Measurements from ENCODE around the gene AIFM1.

Gene AIFM1

DNA sequence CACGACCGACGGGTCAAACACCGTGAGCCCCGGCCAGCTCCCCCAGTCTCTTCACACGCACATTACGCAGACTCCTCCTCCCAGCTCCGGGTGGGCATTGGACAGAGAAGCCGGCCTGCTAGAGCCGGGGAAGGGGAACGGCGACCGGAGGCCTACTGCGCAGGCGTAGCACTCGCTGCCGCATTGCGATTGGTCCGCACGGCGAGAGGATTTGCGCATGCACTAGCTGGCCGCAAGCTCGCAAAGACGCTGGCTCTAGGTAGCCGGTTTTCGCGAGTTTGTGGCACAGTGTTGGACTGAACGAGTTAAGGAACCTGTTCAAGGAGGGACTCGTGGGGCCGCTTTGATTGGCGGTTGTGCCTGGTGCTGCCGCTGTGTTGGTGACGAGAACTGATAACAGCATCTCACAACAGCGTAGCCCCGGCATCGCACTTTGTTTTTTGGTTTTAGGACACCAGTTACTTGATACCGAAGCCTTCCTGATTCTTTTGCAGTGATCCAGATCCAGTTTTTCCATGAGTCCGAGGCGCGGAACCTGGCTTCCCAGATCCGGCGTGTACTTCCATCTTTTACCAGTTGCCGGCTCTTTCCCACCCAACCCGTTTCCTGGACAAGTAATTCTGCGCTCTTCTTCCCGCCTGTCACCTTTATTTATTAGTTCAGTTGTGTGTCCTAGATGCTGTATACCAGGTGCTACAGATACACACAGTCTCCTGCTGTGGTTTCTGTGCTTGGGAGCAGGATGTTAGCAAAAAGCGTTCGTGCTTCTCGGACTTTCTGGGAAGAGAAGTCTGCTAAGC lies at the start of gene AIFM1:
Gene AIFM1, minus strand, starts transcription at position 139 of the 800 bp plus-strand sequence. CDS start 185 bp downstream, outside the sequence.
- H3K4me3 ChIP-seq (ENCODE audit: low read depth, low read length) = peak within 1 kb of the TSS; percentile 73

DNA sequence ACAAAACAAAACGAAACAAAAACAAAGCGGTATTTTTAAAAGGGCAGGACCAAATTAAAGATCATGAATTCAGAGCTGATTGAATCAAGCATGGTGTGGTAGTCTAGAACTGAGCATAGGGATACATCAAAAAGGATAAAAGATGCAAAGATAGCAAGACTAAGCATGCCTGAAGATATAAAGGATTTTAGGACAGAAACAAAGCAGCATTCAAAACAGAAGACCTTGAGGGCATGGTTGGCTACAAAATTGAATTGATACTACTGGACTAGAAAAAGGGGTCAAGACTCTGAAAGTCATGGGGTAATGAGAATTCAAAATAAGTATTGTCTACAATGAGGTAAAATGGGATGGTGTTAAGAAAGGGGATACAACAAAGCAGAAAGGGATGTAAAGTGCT lies 47.7 kb upstream of the AIFM1 start:
- H3K4me3 ChIP-seq (ENCODE audit: low read depth, low read length) = no peak overlapping the region

DNA sequence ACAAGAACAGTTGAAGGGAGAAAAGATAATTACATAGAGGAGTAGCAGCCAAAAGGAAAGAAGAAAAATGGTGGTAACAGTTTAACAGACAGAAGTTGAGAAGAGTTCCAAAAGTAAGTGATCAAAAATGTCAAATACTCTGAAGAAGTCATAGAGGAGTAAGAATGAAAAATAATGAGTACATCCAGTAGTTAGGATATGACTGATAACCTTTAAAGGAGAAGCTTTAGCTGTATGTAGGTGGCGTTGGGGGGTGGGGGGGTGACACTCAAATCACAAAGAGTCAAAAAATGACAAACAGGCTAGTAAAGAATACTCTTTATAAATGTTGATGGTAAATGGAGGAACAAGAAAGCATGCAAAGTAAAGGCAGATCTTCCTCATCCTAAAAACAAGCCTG lies 46.7 kb upstream of the AIFM1 start:
- no peak overlapping the region for H3K4me3 ChIP-seq (ENCODE audit: low read depth, low read length)

DNA sequence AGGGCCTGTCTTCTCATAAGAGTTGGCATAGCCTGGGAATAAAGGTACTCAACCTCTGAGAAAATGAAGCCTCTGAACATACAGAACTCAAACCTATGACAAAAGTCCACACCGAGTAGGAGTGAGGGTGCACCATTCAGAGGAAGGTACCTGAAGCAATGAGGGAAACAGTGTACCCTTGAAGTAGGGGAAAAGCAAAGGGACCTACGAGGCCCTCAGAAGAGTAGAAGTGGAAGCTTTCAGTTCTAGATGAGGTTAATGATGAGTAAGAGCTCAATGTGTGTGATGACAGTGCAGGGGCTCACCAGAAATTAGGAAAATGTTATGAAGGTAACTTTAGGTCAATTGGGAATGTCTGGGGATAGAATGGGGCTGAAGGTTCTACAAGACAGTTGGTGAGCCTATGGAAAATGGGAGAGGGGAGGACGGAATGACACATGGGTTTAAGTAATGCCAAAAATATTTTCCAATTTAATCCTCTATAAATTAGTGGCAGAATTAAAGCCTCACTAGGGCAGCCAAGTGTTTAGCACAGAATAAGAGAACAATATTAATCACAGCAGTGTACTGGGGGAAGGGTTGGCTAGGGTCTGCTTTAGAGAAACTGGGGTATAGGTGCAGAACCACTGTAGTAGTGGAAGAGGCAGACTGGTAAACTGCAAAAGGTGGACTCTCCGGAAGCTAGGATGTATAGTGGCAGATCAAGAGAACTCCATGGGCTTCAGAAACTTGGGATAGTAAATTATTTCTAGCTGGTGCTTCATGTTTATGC lies 46.0 kb upstream of the AIFM1 start:
- no peak overlapping the region for H3K4me3 ChIP-seq (ENCODE audit: low read depth, low read length)

DNA sequence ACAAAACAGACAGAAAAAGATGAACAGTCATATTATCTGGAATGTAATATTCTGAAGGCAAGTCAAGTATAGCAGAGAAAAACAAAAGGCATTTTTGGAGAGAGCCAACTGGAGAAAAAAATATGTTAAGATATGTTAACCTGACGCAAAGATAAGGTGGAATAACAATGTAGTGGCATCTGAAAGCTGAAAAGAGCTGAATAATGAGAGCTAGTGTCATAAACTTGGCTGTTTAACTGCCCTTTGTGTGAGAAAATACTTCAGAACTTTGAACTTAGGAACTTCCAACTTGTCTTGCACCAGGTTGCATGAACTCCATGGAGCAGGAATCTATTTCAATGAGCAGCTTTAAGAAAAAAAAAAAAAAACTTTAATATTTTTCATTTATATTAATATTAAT lies 39.0 kb upstream of the AIFM1 start:
- no peak overlapping the region for H3K4me3 ChIP-seq (ENCODE audit: low read depth, low read length)

DNA sequence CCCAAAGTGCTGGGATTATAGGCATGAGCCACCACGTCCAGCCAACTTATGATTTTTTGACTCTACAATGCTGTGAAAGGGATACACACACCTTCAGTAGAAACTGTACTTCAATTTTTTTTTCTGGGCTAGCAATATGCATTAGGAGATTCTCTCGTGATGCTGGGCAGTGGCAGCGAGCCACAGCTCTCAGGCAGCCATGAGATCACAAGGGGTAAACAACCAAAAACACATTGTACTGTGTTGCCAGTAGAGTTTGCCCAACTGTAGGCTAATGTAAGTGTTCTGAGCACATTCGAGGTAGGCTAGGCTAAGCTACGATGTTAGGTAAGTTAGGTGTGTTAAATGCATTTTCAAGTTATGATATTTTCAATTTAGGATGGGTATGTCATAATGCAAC lies 31.8 kb upstream of the AIFM1 start:
- H3K4me3 ChIP-seq (ENCODE audit: low read depth, low read length) = no peak overlapping the region

DNA sequence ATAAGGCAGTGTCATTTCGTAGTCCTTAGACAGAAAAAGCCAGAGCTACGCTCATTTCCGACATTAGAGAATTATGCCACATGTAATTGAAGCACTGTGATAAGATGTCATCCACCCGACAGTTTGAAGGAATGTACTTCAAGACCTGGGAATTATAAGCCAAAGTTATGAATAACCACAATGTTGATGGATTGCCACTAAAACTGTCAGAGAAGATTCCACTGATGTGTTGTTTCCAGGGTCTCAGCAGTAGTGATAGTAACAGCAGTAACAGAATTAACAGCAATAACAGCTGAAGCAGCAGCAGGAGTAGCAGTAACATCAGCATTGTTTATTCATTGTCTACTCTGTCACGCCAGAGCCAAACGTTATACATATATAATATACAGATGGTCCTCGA lies 30.8 kb upstream of the AIFM1 start:
- H3K4me3 ChIP-seq (ENCODE audit: low read depth, low read length) = no peak overlapping the region

DNA sequence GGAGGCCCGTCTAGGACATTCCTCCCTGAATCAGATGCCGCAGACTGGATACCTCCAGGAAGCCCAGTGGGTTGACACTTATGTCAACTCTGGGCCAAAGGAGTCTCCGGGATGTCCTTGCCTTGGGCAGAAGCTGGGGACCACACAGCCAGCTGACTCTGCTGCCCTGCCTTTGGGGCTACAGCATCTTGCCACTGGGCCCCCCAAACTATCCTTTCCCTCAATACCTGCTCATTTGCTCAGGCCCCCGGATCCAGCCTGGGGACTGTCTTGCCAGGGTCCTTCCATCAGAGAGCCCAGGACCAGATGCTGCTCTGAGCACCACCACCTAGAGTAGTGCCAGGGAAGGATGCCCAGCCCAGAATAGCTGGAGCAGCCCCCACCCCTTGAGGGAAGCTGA lies 25.2 kb upstream of the AIFM1 start:
- H3K4me3 ChIP-seq (ENCODE audit: low read depth, low read length) = no peak overlapping the region

DNA sequence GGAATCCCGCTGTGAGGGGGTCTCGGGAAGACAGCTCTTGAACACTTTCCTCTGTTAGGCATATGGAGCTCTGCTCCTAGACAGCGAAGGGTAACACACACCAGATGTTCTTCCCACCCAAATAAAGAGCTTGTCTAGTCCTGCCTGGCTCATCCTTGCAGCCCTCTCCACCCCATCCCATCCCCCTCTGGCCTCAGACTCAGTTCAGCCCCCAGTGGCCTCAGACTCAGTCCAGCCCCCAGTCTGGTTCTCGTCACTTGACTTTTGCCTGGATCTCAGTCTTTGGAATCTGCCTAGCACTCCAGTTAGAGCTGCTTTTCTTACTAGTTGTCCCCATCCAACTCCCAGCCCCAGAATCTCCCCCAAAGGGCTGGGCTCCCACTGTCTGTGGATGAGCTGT lies 21.0 kb upstream of the AIFM1 start:
- H3K4me3 ChIP-seq (ENCODE audit: low read depth, low read length) = no peak overlapping the region

DNA sequence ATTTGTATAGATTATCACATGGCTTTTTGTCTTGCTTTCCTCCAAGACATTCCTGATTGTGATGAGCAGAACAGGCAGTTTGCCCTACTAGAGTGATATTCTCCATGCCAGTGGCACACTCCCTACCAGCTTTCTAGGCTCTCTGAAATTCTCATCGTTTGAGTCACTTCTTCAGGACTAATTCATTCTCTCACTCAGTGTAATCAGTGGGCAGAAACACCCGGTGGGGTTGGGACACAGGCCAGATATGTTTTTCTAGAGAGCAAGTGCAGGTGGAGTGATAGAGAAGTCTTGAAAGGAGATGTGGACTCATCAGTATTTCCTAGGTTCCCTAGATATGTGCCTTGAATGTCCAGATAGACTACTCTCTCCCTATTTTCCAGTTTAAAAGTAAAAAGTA lies 19.2 kb upstream of the AIFM1 start:
- H3K4me3 ChIP-seq (ENCODE audit: low read depth, low read length) = no peak overlapping the region

DNA sequence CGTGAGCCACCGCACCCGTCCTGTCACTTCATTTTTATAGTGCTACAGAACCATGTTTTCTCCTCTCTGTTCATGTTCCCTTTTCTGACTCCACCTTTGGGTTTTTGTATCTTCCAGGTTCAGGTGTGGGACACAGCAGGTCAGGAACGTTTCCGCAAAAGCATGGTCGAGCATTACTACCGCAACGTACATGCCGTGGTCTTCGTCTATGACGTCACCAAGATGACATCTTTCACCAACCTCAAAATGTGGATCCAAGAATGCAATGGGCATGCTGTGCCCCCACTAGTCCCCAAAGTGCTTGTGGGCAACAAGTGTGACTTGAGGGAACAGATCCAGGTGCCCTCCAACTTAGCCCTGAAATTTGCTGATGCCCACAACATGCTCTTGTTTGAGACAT lies 18.5 kb upstream of the AIFM1 start:
- H3K4me3 ChIP-seq (ENCODE audit: low read depth, low read length) = no peak overlapping the region

DNA sequence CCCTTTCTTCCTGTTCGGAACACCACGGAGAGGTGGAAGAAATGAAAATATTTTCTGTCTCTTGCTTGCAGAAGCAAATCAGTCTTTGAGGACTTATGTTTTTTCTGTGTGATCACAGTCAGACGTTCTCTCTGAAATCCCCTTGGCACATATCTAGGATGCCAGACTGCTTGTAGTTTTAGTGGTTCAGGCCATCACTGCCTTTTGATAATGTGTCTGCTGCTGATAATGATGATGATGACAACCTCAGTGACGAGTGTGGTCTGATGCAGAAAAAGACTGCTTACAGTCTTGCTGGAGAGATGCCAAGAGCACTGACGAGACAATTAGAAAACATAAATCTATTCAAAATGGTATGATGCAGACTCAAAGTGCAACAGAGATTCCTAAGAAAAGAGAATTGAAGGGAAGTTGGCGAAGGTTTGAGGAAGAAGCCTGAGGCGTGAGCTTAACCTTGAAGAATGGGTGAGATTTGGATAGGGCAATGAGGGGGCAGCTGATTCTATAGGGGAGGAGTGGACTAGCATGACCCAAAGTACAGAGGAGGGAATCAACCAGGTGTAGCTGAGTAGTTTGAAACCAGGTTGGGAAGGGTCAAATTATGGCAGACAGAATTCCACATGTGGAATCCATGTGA lies 14.1 kb upstream of the AIFM1 start:
- H3K4me3 ChIP-seq (ENCODE audit: low read depth, low read length) = no peak overlapping the region

DNA sequence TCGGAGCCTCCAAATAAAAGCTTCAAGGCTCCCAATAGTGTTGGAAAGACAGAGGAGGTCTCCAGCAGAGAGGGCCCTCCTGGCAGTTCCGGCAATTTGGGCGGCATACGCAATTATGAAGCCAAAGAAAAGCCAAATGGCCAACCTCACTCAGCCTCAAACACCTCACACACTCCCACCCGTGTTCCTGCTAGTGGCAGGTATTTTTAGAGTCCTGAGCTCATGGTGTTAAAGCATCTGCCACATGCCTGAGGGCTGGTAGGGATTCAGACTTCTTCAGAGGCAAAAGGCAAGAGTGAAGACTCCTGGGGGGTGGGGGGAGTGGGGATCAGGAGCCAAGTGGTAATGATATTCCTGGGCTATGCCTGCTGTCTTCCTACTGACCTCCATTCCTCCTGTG lies 13.5 kb upstream of the AIFM1 start:
- H3K4me3 ChIP-seq (ENCODE audit: low read depth, low read length) = no peak overlapping the region

DNA sequence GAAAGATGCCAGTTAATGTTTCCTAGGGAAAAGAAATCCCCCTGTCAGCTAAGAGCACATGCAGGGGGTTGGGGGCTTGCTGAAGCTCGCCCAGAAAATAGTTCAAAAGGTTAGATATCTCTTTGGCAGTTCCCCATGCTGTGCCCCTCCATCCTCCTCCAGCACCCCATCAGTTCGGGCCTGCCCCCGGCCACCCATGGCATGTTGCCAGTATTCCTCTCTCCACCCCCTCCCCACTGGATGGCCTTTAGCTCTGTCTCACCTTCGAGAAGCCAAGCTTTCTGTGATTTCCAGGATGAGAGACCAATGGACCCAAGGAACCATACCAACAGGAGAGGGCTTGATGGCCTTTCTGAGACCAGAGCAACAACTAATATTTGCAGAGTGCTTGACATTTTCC lies 11.3 kb upstream of the AIFM1 start:
- H3K4me3 ChIP-seq (ENCODE audit: low read depth, low read length) = no peak overlapping the region

DNA sequence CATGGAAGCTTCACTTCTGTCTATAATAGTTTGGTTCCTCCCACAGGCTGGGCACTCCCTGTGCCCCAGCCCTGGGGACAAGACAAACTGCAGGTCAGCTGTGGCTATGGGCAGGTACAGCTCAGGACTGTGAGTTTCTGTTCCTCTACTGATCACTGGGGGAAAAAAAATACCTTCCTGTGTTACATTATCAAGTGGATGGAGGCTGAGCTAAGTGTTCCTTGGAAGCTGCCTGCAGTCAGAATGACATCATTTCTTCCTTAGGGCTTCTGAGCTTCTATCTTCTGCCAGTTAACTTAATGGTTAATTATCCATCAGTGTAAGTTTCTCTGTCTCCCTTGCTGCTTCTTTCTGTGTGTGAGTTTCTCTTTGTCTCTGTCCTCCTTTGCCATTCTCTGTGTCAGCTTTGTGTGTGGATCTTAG lies 10.7 kb upstream of the AIFM1 start:
- no peak overlapping the region for H3K4me3 ChIP-seq (ENCODE audit: low read depth, low read length)

DNA sequence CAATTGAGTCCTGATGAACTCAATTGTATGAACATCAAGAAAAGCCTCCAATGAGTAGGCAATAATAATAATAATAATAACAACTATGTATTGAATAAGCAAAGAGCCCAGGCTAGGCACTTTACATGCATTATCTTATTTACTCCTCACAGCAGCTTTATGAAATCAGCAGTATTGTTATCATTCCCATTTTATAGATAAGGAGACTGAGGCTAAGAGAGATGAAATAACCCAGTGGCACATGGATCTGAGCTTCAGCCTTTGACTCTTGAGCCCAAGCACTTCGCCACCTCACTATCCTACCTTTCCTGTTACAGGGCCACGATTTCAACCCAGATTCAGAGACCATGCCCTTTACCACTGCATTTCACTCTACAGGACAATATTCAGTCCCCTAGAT lies 9.3 kb upstream of the AIFM1 start:
- H3K4me3 ChIP-seq (ENCODE audit: low read depth, low read length) = no peak overlapping the region

DNA sequence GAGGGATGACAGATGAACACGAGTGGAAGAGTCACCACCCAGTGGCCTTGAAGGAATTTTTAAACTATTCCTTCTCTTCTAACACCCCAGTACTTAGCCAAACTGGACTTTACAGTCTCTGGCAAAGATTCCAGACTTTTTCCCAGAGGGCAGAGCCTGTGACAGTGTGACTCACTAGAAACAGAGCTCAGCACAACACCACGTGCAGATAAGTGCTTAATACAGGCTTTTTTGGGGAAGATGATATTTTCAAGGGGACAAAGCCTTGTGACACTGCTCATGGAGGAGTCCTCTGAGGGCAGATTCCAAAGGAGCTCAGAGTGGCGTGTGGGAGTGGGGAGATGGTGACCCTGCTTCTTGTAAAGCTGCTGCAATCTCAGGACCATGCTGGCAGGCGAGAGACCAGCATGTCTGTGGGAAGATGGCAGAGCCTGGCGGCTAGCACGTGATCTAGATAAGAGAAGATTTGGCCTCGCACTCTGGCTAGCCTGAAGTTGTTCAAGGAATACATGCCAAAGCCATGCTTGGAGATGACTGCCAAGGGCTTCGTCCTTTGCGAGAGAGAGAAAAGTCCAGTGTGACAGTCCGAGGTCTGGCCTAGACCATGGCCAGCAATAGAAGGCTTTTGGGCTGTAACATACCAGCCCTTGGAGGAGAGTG lies 8.5 kb upstream of the AIFM1 start:
- H3K4me3 ChIP-seq (ENCODE audit: low read depth, low read length) = no peak overlapping the region

DNA sequence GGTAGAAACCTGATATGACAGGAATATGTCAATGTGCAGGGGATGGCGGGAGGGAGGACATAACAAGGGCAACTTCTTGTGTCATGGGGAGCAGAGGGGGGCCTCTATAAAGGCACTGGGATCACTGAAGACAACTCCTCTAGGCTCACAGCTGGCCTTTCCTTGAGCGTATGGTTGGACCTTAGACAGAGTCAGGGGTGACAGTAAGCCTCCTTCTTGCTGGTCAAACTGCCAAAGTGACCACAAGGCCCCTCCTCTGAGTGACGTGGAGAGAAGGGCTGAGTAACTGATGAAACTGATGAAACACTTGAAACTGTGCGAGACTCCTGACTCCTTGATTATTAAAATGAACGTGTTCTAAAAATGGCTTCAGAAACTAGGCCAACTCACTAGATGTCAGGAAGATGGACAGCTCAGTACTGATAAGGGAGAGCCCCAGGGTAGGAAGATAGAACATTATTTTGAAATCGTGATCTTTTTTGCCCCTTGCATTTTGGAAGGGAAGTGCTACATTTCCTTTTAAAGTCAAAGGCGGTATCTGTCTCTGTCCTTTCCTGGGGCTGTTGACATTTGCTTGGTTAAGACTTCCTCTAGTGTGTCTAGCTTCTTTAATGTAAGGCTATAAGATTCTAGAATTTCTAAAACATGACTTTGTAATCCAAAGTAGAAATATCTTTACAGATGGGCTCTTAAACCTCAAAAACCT lies 7.7 kb upstream of the AIFM1 start:
- H3K4me3 ChIP-seq (ENCODE audit: low read depth, low read length) = no peak overlapping the region

DNA sequence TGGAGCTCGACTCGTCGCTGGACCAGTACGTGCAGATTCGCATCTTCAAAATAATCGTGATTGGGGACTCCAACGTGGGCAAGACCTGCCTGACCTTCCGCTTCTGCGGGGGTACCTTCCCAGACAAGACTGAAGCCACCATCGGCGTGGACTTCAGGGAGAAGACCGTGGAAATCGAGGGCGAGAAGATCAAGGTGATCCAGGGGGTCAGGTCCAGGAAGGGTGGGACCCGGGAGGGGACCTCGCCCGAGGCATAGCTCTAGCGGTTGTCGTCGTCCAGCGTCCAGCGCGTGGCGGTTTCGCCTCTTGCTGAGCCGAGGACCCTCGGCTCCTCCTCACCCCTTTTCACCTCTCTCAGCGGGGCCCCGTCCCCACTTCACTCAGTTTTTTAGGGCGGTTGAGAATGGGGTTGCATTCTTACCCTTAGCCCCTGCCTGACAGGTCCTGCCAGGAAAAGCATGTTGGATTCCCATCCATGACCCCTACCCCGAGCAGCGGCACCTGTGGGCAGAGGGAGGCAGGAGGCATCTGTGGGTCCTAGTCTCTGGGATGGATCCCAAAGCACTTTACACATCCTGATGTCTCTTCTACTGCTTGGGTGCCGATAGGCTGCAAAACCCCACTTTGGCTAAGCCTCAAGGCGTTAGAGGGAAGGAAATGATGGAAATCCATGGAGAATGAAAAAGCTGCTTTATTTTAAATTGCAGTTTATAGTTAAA lies 6.6 kb upstream of the AIFM1 start:
- H3K4me3 ChIP-seq (ENCODE audit: low read depth, low read length) = peak overlapping the region; percentile 35

DNA sequence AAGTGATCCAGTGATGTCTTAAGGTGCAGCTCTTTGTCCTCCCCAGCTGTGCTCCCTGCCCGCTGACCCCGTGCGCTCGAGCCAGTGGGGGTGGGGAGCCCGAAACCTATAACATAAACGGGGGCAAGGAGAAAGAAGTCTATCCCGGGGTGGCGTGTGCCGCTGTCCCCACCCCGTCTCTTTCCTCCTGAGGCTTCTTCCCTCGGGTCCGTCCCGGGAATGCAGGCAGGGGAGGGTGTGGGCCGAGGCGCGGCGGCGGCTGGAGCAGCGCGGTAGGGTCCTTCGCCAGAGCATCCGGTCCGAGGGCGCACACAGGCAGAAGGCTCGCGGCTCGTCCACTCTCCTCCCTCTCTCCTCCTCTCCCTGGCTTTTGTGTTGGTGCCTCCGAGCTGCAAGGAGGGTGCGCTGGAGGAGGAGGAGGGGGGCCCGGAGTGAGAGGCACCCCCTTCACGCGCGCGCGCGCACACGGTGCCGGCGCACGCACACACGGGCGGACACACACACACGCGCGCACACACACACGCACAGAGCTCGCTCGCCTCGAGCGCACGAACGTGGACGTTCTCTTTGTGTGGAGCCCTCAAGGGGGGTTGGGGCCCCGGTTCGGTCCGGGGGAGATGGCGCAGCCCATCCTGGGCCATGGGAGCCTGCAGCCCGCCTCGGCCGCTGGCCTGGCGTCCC lies 5.9 kb upstream of the AIFM1 start, which contains the start of gene RAB33A:
Gene RAB33A, plus strand, starts transcription at position 517 of the 681 bp plus-strand sequence. Its CDS starts 101 bp downstream, at position 618.
- peak within 1 kb of the TSS; percentile 35 for H3K4me3 ChIP-seq (ENCODE audit: low read depth, low read length)

Measured in iPS-11a (cell line).